NCI-H748 (cell line): ENCODE data around the gene ITLN2.
"Not testable (repeated sequence)": the region's sequence is repeated elsewhere in the genome, so short reads cannot be mapped to it uniquely, and the experiment has no call there.

Experiments used
- DNase-seq: peaks from one replicate; lab custom pipeline; 2025; ENCODE audit not compliant: unreplicated experiment; lab: John Stamatoyannopoulos, UW

ITLN2 gene

DNA sequence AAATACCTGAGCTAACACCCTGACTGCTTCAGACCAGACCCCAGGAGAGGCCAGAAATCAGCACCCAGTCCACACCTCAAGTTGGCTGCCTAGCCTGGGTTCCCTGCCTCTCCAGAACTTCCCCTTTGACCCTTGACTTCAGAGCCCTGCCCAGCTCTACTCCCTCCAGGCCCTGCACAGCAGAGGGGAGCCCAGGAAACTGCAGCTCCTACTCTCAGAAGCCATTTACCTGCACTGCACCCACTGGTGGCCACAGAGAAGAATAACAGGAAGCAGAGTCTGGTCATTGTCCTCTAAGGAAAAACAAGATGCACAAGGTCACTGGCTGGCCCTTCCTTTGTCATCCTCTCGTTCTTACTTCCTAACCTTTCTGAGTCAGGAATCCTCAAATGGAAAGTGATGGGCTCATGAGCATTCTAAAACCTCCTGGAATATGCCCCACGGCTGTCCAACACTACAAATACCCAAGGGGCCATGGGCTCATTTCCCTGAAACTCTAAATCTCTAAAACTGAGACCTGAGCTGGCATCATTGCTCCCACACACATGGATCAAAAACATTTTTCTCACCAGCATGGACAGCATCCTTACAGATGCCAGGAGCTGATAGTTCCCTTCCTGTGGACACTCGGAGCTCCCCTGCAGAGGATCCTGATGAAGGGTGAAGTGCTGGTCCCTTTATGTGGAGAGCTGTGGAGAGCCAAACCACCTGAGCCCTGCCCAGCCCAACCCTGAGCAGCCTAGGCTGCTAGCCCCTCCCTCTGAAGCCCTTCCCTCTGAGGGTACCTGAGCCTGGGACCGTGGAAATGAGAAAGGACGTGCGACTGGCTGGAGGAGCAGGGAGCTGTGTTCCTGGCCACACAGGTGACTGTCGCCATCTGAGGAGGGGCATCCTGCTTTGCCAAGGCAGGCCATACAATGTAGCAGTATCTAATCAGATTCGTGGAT is at the start of gene ITLN2:
TSS of gene ITLN2 (minus strand) at position 652 of the 947 bp plus-strand sequence. CDS start at position 584, 68 bp downstream.
- DNase-seq: peak; percentile 29

DNA sequence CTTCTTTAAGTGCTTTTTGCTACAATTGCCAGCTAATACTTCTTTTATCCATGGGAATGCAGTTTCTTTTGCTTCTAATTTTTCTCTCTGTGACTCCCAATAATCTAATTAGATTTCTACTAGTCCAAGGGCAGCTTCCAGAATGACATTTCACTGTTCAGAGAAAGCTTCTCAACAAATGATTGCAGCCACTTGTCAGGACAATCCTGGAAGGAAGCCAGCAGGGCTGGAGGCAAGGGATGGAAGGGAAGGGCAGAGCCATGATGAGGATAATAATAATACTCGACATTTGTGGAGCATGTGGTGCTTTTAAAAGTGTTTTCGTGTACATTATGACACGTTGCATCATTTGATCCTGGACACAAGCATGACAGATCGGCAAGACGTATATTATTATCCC is 46.9 kb upstream of the ITLN2 start:
- DNase-seq: no peak

DNA sequence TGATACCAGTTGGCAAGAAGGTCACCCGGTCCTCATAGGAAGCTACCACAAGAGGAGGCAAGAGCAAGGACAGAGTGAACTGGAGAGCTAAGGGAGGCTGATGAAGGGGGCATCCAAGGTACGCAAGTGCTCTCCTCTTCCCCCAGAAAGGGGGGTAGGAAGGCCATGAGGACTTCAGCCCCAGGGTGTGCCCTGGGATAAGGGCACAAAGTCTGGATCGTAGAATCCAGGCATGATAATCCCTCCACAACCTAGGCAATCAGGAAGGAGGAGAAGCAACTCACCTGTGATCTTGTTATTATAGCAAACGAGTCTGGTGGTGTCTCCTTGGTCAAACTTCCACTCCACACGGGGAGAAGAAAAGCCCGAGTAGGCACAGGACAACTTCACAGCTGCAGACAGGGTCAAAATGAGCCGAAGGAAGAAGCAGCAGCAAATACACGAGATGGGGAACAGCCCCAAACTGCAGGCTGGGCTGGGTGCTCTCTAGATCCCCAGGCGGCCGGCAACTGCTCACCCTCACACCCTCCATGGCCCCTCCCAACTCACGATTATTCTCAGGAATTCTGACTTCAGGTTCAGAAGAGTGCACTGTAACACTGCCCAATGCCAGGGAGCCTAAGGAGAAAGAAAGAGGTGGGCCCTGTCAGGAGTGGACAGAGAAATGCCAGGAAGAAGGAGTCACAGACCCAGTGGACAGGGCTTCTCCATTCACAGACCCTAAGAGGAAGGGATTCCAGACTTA is 46.3 kb upstream of the ITLN2 start:
- no peak for DNase-seq

GRCh38 chr1:160999376-160999775 is 44.8 kb upstream of the ITLN2 start:
- DNase-seq: no peak

DNA sequence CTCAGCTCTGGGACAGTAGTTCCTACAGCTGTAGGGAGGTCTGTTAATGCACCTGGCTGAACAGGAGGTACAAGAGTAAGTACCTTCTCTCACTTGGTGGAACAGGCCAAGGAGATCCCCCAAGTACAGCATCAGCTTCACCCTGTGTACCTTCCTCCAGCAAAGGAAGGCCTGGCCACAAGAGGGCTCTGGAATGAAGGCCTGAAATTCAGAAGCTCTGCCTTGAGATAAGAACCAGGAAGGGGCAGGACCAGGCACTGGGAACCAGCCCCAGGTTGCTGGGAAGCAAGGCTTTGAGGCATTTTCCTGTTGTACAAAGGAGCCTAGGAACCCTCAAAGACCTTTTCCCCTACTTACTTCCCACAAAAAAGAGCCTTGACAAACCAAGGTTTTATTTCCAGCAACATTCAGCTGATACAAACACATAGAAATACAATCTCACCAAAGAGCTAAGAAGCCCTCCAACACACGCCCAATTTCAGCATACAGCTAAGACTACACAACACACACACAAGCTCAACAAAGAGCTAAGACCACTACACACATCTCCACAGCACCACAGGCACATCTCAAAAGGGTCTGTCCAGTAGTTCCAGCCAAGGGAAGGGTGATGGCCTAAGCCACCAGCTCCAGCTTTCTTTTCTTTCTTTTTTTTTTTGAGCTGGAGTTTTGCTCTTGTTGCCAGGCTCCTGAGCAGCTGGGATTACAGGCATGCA is 42.9 kb upstream of the ITLN2 start:
- peak; percentile 24 for DNase-seq

DNA sequence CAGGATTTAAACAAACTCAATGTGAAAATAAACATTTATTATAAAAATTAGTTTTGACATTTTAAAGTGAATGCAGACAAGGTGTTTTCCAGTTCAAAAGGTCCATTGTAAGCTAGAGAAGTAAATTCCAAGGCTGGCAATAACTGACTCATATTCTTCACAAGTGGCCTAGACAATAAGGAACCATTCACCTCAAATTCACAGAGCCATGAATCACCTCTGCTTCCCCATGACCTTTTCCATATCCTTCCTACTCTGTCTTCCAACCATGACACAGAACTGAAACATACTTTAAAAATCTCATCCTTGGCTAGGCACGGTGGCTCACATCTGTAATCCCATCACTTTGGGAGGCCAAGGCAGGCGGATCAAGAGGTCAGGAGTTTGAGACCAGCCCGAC is 41.6 kb upstream of the ITLN2 start:
- no peak for DNase-seq

- peak; percentile 29 for DNase-seq
These were observed 39.1 kb upstream of the ITLN2 start for GRCh38 chr1:160993544-160994193.

GRCh38 chr1:160992036-160992435 is 37.4 kb upstream of the ITLN2 start:
- DNase-seq: not testable (repeated sequence)

- DNase-seq: no peak
These were observed 32.9 kb upstream of the ITLN2 start for GRCh38 chr1:160987359-160988050.

- no peak for DNase-seq
These were observed 31.1 kb upstream of the ITLN2 start for GRCh38 chr1:160985723-160986122.

GRCh38 chr1:160981584-160982411 is 27.2 kb upstream of the ITLN2 start:
- no peak for DNase-seq

DNA sequence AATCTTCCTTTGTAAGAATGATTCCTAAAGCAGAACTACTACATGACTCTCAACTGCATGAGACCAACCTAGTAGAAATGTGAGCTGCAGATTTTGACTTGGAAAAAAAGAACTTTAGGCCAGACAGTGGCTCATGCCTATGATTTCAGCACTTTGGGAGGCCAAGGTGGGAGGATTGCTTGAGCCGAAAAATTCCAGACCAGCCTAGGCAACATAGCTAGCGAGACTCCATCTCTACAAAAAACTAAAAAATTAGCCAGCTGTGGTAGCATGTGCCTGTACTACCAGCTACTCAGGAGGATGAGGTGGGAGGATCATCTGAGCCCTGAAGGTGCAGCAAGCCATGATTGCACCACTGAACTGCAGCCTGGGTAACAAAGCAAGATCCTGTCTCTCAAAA is 24.7 kb upstream of the ITLN2 start:
- DNase-seq: no peak

DNA sequence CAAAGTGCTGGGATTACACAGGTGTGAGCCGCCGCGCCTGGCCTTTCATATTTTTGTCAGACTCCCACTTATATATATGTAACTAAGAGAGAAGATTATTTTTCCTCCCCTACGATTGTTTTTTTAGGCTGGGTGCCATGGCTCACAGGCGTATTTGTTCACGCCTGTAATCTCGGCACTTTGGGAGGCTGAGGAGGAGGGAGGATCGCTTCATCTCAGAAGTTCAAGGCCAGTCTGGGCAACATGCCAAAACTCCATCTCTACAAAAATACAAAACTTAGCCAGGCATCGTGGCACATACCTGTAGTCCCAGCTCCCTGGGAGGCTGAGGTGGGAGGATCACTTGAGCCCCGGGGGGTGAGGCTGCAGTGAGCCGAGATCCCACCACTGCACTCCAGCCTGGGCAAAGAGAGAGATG is 23.9 kb upstream of the ITLN2 start:
- peak; percentile 29 for DNase-seq

- no peak for DNase-seq
These were observed 20.4 kb upstream of the ITLN2 start for GRCh38 chr1:160975026-160975425.

DNA sequence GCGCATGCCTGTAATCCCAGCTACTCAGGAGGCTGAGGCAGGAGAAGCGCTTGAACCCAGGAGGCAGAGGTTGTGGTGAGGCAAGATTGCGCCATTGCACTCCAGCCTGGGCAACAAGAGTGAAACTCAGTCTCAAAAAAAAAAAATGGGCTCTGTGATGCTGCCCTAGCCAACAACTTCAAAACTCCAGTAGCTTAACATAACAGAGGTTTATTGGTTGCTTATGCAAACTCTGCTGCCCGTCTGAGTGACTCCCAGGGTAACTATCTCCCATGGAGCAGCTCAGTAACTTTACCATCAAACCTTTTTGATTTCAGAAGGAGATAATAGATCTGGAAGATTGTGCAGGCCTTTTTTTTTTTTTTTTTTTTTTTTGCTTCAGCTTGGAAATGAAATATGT is 18.9 kb upstream of the ITLN2 start:
- no peak for DNase-seq

- DNase-seq: no peak
These were observed 18.3 kb upstream of the ITLN2 start for GRCh38 chr1:160972939-160973338.

DNA sequence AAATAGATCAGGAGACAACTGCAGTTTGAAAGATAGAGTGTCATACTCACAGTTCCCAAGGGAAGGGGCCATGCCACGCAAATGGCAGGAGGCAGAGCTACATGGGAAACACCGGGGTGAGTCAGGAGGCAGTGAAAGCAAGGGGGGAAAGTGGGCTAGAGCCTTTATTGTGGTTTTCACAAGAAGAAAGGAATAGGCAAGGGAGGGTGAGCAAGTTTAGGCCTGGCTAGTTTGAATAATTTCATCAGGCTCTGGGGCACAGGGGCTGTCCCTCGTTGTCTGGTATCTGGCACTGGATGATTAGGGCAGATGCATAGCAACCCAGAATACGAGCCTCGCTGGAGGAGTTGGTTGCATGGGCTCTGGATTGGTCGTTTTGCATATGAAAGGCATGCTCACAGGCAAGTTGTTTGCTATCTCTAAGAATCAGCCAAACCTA is 17.0 kb upstream of the ITLN2 start:
- DNase-seq: no peak

DNA sequence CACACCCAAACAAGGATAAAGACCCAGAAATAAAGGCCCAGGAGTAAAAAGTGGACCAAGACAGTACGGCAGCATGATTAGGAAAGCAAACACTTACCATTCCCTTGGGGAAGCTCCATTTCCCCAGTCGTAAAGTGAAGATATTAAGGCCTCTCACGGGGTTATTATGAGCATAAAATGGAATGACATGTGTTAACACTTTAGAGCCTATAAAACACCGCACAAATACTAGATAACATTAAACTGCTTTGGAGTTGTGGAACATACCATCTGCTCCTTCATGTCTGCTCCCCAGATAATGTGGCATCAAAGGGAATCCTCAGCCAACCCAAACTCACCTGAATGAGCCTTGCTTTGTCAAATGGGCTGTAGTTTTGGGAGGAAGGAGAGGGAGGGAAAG is 8.9 kb upstream of the ITLN2 start:
- DNase-seq: no peak

- no peak for DNase-seq
These were observed 6.8 kb upstream of the ITLN2 start for GRCh38 chr1:160961419-160961818.
